ENCODE results near the gene CCL24. TPM values are rescaled to one million over a fixed set of nuclear protein-coding genes. Genes with fewer than 3 reads are reported as not detected.
"Not testable (repeated sequence)": the region's sequence is repeated elsewhere in the genome, so short reads cannot be mapped to it uniquely, and the experiment has no call there.

CCL24 gene
- total and polyA plus RNA-seq, 11 donors, result 0.18 to 0.77 (median 0.60) TPM; not detected in 8

- no peak for DNase-seq
- TF ChIP-seq POLR2A (IDR thresholded peaks at IDR 0.05) (no peak), CTCF (IDR thresholded peaks at IDR 0.05) (no peak)
- Histone ChIP-seq H3K9me3 (no peaks in the 10 kb centered on the region), H3K4me3 (no peak overlapping the region), H3K36me3 (no peaks in the 10 kb centered on the region), H3K27ac (no peak overlapping the region), H3K27me3 (no peaks in the 10 kb centered on the region), H3K4me1 (peaks cover 0 to 26% (median 1%) of the 10 kb centered on the region in 12 donors)
- intact Hi-C loops (cut with DNase I), result no loop called here
- WGBS, 4 donors, result 90 to 97% (median 96%) methylated on average over 5 of the region's 5 CpGs
- ATAC-seq, result no peak
Observed at GRCh38 chr7:75844158-75844557, 30.6 kb upstream of the CCL24 start.

GRCh38 chr7:75843613-75844116 is 30.1 kb upstream of the CCL24 start:
- intact Hi-C loops (cut with DNase I), result no loop called here
- no peak overlapping the region for H3K27ac ChIP-seq
- WGBS, 4 donors, result 92 to 96% (median 94%) methylated on average over 9 of the region's 9 CpGs
- H3K9me3 ChIP-seq, result no peaks in the 10 kb centered on the region
- ATAC-seq (no peak), DNase-seq (no peak)
- no peaks in the 10 kb centered on the region for H3K27me3 ChIP-seq
- no peak for TF ChIP-seq CTCF (IDR thresholded peaks at IDR 0.05)
- TF ChIP-seq POLR2A (IDR thresholded peaks at IDR 0.05), result no peak
- peaks cover 0 to 26% (median 1%) of the 10 kb centered on the region in 12 donors for H3K4me1 ChIP-seq
- no peaks in the 10 kb centered on the region for H3K36me3 ChIP-seq
- H3K4me3 ChIP-seq, result no peak overlapping the region

- peak overlapping the region in 5 of 12 donors; percentile 33 to 73 (median 38) for H3K27ac ChIP-seq
- no peaks in the 10 kb centered on the region for H3K27me3 ChIP-seq
- H3K4me1 ChIP-seq, result peaks cover 0 to 18% (median 1%) of the 10 kb centered on the region in 12 donors
- TF ChIP-seq POLR2A (IDR thresholded peaks at IDR 0.05), result no peak
- no peak for TF ChIP-seq CTCF (IDR thresholded peaks at IDR 0.05)
- H3K4me3 ChIP-seq, result no peak overlapping the region
- H3K9me3 ChIP-seq, result no peaks in the 10 kb centered on the region
- ATAC-seq (peak in 3 of 4 donors; percentile 48 to 74 (median 63)), DNase-seq (peak in 1 of 5 donors; percentile 16)
- intact Hi-C loops (cut with DNase I), result no loop called here
- WGBS, 4 donors, result 47 to 55% (median 50%) methylated on average over 8 of the region's 8 CpGs
- H3K36me3 ChIP-seq, result no peaks in the 10 kb centered on the region
Observed at GRCh38 chr7:75842836-75843446, 29.3 kb upstream of the CCL24 start.

GRCh38 chr7:75840029-75840428 is 26.4 kb upstream of the CCL24 start:
- Histone ChIP-seq H3K9me3 (no peaks in the 10 kb centered on the region), H3K36me3 (no peaks in the 10 kb centered on the region), H3K4me1 (peaks cover 0 to 17% (median 1%) of the 10 kb centered on the region in 12 donors), H3K4me3 (no peak overlapping the region), H3K27me3 (no peaks in the 10 kb centered on the region), H3K27ac (no peak overlapping the region)
- 93 to 99% (median 94%) methylated on average over 3 of the region's 3 CpGs for WGBS, 4 donors
- no peak for TF ChIP-seq CTCF (IDR thresholded peaks at IDR 0.05)
- TF ChIP-seq POLR2A (IDR thresholded peaks at IDR 0.05), result no peak
- DNase-seq (no peak), ATAC-seq (no peak)
- intact Hi-C loops (cut with DNase I), result no loop called here

GRCh38 chr7:75838281-75838930 is 24.8 kb upstream of the CCL24 start:
- H3K36me3 ChIP-seq; H3K27ac ChIP-seq; H3K9me3 ChIP-seq; H3K27me3 ChIP-seq; ATAC-seq; H3K4me3 ChIP-seq; DNase-seq; intact Hi-C loops (cut with DNase I): not testable (repeated sequence)
- WGBS, 4 donors, result 79 to 87% (median 83%) methylated on average over 14 of the region's 14 CpGs
- peaks cover 0 to 17% (median 1%) of the 10 kb centered on the region in 12 donors for H3K4me1 ChIP-seq
